ENCODE results near the gene PHF8. TPM values are rescaled to one million over a fixed set of nuclear protein-coding genes. Genes with fewer than 3 reads are reported as not detected.

PHF8 gene
- total and polyA plus RNA-seq, 9 of the 15 experiments (the other 6 are each of a cell fraction or from before 2014, with no cell fraction given): 2.5 to 25.7 (median 12.1) TPM

GRCh38 chrX:54012830-54013500 is 31.3 kb downstream of the PHF8 start (continued):
- TF ChIP-seq ZNF318 (IDR thresholded peaks at IDR 0.05; ENCODE audit: borderline replicate concordance in 1 of 2, low read depth in 1 of 2): no peak
- TF ChIP-seq HCFC1 (IDR thresholded peaks at IDR 0.05; ENCODE audit: low read depth, low read length): no peak
- no peak for TF ChIP-seq VEZF1 (CRISPR knock-in tag; IDR thresholded peaks at IDR 0.05)
- no peak for TF ChIP-seq NFXL1 (CRISPR knock-in tag; IDR thresholded peaks at IDR 0.05)
- no peak for TF ChIP-seq PTTG1 (tag; IDR thresholded peaks at IDR 0.05; ENCODE audit: low read depth)
- TF ChIP-seq PML (IDR thresholded peaks at IDR 0.05; ENCODE audit: low read length): no peak
- TF ChIP-seq LEF1 (IDR thresholded peaks at IDR 0.05): no peak
- TF ChIP-seq ETV1 (tag; conservative IDR thresholded peaks at IDR 0.05; ENCODE audit: low read depth): no peak
- no peak for TF ChIP-seq KDM4B (IDR thresholded peaks at IDR 0.05; ENCODE audit: borderline replicate concordance in 2 of 2, low read depth in 1 of 2)
- no peak for TF ChIP-seq ZNF41 (CRISPR knock-in tag; conservative IDR thresholded peaks at IDR 0.05)

Measured in K562 (cell line).